Upper lobe of right lung (tissue), 1 donor: ENCODE data around the gene USH1G. TPM values are rescaled to one million over a fixed set of nuclear protein-coding genes. Genes with fewer than 3 reads are reported as not detected.

Experiments used
- ATAC-seq: fragments of 200-7000 bp; cut with Tn5 transposase; one replicate; pipeline ENCODE4 v1.9.1; 2020; ENCODE audit warnings: mild to moderate bottlenecking, moderate library complexity
- DNase-seq: peaks from one replicate; pipeline ENCODE4 v3.0.0-alpha.2; 2020
- H3K27ac ChIP-seq: fragments of 200-600 bp; one replicate; pipeline ENCODE4 v1.8.0; 2022
- H3K27me3 ChIP-seq: fragments of 200-600 bp; one replicate; pipeline ENCODE4 v1.8.0; 2022; ENCODE audit warnings: mild to moderate bottlenecking
- H3K36me3 ChIP-seq: fragments of 200-600 bp; one replicate; pipeline ENCODE4 v1.8.0; 2022
- H3K4me1 ChIP-seq: fragments of 200-600 bp; one replicate; pipeline ENCODE4 v1.8.0; 2022
- H3K4me3 ChIP-seq: fragments of 200-600 bp; one replicate; pipeline ENCODE4 v1.8.0; 2022; ENCODE audit warnings: mild to moderate bottlenecking
- H3K9me3 ChIP-seq: fragments of 200-600 bp; one replicate; pipeline ENCODE4 v1.8.0; 2022
- intact Hi-C: fragments of 100-400 bp; cut with DNase I; formaldehyde crosslinking; loops from one replicate; pipeline ENCODE4 v1.11.0; 2022
- total RNA-seq: library from RNA; stranded (reverse); fragmentation: NEBNext Ultra II Directional; extraction: Animal tissue kit (Norgen Biotek cat#: 25700); gene quantifications from one replicate; pipeline ENCODE4 v1.2.1, GENCODE V29; 2021
- TF ChIP-seq, protein P1 (sequence below): fragments of 200-600 bp; IDR thresholded peaks from one replicate; pipeline ENCODE4 v1.8.0; 2022; ENCODE audit warnings: antibody characterized with exemption
- donor health status: DM: no; HTN: yes; CAD: no; lungs with severe emphysema.

The USH1G gene
- total RNA-seq, 1 donor from 2014 or later: not detected

DNA sequence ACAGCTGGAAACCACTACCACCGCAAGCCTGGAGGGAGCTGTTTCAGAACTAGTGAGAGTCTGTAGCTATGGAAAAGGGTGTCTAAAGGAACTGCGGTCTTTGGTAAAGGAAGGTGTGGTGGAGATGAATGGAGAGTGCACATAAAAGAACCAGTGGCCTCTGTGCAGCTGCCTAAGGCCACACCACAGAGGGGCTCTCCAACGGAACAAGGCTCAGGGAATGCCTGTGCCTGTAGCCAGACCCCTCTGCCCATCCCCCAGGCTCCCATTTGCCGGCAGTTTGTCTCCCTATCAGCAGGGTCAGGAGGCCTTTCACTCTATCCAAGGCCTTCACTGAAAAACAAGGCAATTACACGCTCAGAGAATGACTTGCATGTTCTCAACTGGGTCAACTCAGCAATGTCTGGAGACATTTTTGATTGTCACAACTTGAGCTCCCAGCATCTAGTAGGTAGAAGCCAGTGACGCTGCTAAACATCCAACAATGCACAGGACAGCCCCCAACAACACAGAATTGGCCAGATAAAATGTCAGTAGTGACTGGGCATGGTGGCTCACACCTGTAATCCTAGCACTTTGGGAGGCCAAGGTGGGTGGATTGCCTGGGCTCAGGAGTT, 47.0 kb downstream of the USH1G start:
- H3K4me1 ChIP-seq: peaks cover 15% of the 10 kb centered on the region
- DNase-seq (no peak), ATAC-seq (no peak)
- intact Hi-C loops: no loop called here
- no peak overlapping the region for H3K27ac ChIP-seq
- TF ChIP-seq, protein P1, sequence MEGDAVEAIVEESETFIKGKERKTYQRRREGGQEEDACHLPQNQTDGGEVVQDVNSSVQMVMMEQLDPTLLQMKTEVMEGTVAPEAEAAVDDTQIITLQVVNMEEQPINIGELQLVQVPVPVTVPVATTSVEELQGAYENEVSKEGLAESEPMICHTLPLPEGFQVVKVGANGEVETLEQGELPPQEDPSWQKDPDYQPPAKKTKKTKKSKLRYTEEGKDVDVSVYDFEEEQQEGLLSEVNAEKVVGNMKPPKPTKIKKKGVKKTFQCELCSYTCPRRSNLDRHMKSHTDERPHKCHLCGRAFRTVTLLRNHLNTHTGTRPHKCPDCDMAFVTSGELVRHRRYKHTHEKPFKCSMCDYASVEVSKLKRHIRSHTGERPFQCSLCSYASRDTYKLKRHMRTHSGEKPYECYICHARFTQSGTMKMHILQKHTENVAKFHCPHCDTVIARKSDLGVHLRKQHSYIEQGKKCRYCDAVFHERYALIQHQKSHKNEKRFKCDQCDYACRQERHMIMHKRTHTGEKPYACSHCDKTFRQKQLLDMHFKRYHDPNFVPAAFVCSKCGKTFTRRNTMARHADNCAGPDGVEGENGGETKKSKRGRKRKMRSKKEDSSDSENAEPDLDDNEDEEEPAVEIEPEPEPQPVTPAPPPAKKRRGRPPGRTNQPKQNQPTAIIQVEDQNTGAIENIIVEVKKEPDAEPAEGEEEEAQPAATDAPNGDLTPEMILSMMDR: no peak
- H3K27me3 ChIP-seq: no peaks in the 10 kb centered on the region
- no peak overlapping the region for H3K4me3 ChIP-seq
- H3K36me3 ChIP-seq: no peaks in the 10 kb centered on the region
- H3K9me3 ChIP-seq: no peaks in the 10 kb centered on the region

DNA sequence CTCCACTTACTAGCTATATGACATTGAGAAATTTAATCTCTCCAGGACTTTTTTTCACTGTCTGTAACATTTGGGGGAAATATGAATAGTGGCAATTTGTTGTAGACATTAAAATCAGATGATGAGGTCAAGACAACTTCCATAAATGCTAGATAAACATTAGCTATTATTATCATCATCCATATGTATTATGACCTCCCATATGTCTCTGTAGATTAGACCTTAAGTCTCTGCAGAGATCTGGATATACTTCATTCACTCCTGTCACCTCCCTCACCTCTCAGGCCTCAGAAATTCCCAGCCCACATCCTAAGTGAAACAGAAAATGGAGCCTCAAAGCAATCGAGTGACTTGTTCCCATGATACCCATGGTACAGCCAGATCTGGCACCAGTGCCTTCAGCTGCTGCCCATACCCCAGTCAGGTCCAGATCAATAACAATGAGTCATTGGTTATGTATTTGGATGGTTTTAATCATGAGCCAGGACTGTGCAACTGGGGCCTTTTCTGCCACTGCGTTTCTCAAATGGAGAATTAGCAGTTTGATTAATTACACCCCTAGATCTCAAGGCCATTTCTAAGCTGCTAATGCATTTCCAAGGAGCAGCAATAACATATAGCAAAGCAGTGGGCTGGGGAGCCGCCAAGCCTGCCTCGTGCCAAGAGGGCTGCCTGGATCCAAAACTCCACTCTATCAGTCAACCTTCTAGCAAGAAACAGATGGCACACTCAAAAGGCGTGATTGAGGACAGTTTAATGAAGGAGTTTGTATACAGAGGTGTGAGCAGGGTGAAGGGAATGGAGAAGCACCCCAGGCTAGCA, 47.7 kb downstream of the USH1G start:
- DNase-seq (no peak), ATAC-seq (no peak)
- H3K4me3 ChIP-seq: no peak overlapping the region
- TF ChIP-seq, protein P1: no peak
- H3K27me3 ChIP-seq: no peaks in the 10 kb centered on the region
- intact Hi-C loops: no loop called here
- H3K27ac ChIP-seq: no peak overlapping the region
- H3K4me1 ChIP-seq: peaks cover 15% of the 10 kb centered on the region
- no peaks in the 10 kb centered on the region for H3K36me3 ChIP-seq
- H3K9me3 ChIP-seq: no peaks in the 10 kb centered on the region

DNA sequence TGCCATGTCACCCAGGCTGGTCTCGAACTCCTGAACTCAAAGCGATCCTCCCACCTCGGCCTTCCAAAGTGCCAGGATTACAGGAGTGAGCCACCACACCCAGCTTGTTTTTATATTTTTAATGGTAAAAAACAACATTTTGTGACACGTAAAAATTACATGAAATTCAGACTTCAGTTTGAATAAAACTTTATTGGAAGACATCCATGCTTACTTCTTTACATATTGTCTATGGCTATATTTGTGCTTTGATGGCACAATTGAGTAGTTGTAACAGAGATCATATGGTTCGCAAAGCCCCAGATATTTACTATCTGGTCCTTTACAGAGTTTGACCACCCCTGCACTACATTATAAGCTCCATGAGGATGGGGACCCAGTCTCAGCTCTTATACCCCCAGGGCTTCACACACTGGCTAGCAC, 48.4 kb downstream of the USH1G start:
- DNase-seq (no peak), ATAC-seq (no peak)
- no peaks in the 10 kb centered on the region for H3K9me3 ChIP-seq
- intact Hi-C loops: no loop called here
- peaks cover 15% of the 10 kb centered on the region for H3K4me1 ChIP-seq
- no peaks in the 10 kb centered on the region for H3K27me3 ChIP-seq
- TF ChIP-seq, protein P1: no peak
- H3K36me3 ChIP-seq: no peaks in the 10 kb centered on the region
- no peak overlapping the region for H3K4me3 ChIP-seq
- H3K27ac ChIP-seq: no peak overlapping the region

DNA sequence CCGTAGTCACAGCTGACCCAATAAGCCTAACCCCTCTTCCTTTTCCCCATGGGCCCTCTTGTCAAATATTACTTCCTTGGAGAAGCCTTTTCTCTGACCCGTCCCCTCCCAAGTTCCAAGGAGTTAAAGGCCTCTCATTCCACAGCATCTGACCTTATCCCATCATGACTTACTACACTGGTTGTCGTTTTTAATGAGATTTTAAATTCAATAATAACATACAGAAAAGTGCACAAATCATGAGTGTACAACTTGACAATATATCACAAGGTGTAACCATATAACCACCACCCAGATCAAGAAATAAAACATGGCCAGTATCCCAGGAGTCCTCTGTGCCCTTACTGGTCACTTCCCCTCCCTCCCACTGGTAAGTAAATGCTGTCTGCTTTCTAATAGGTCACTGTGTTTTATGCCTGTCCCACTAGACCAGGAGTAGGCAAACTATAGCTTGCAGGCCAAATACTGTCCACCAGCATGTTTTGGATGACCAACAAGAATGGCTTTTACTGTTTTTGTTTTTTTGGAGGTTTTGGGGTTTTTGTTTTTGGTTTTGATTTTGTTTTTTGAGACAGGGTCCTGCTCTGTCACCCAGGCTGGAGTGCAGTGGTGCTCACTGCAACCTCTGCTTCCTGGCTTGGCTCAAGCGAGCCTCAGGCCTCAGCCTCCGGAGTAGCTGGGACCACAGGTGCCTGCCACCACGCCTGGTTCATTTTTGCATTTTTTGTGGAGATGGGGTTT, 49.0 kb downstream of the USH1G start:
- H3K27me3 ChIP-seq: no peaks in the 10 kb centered on the region
- H3K9me3 ChIP-seq: no peaks in the 10 kb centered on the region
- H3K4me3 ChIP-seq: peak overlapping the region; percentile 64
- H3K36me3 ChIP-seq: no peaks in the 10 kb centered on the region
- peaks cover 15% of the 10 kb centered on the region for H3K4me1 ChIP-seq
- H3K27ac ChIP-seq: peak overlapping the region; percentile 92
- intact Hi-C loops: no loop called here
- no peak for DNase-seq
- TF ChIP-seq, protein P1: no peak
- ATAC-seq: no peak

DNA sequence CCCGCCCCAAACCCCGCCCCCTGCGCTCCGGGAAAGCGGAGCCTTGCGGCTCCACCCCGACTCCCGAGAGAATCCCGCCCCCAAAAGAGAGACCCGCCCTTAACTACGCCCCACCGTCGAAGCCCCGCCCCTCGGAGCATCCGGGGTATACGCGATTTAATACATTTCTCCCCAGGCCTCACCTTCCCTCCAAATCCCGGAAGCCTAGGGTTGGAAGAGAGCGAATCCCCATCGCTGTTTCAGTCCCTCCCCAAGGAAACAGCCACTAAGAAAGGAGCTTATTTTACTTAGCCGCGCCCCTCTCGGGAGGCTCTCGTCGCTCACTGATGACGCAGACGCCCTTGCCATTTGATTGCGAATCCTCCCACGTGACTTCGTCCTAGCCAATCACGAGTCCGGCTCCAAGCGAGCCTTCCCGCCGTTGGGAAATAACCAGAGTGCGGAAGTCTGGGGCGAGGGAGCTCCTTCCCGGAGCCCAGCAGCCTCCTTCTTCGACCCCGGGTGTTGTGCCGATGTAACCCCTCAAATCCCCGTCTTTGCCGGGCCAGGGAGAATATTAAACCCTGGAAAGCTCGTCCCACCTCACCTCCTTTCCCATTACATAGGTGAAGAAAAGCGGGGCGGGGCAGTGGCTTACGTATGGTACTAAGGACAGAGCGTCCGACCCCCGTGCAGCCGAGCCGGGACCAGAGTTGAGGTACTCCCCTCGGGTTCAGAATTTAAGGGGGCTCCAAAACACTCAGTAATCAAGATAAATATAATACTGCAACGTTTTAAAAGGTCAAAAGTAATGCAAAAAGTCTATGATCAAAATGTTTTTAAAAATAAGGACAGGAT, 49.8 kb downstream of the USH1G start:
- DNase-seq (peak; percentile 99), ATAC-seq (peak; percentile 96)
- H3K4me3 ChIP-seq: peak overlapping the region; percentile 64
- no peaks in the 10 kb centered on the region for H3K27me3 ChIP-seq
- no peaks in the 10 kb centered on the region for H3K36me3 ChIP-seq
- intact Hi-C loops: no loop called here
- H3K27ac ChIP-seq: peak overlapping the region; percentile 92
- no peaks in the 10 kb centered on the region for H3K9me3 ChIP-seq
- TF ChIP-seq, protein P1: no peak
- peaks cover 15% of the 10 kb centered on the region for H3K4me1 ChIP-seq
